Measurements from ENCODE around the gene ELOVL6.

ELOVL6 gene

DNA sequence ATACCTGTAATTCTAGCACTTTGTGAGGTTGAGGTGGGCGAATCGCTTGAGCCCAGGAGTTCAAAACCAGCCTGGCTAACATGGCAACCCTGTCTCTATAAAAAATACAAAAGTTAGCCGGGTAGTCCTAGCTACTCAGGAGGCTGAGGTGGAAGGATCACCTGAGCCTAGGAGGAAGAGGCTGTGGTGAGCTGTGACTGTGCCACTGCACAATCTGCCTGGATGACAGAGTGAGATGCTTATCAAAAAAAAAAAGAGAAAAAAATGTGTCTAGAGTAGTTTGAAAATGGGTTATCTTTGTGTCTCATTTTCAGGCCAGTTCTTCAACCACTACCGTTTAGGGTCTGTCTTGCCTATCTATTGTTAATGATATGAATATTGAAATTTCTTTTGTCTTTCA is 187.6 kb downstream of the ELOVL6 start:
- no peak overlapping the region for H3K4me3 ChIP-seq (ENCODE audit: low read length)
- no peak for TF ChIP-seq ZNF274 (IDR thresholded peaks at IDR 0.05; ENCODE audit: low read depth, low read length)

DNA sequence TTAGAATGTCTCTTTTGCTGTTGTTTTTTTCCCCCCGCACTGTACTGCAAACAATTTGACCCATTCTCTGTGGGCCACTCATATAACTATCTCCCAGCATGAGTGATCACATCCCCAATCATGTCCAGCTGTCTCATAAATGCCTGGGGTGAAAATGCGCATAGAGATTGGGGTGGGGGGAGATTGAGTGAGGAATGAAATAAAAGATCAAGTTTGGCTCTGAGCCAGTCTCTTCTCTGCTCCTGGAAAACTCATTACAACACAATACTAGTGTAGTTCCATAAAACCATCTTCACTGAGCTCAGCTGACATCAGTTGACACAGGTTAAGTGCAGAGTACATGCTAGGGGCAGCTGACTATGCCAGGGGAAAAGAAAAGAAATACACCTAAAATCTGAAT is 188.9 kb downstream of the ELOVL6 start:
- H3K4me3 ChIP-seq (ENCODE audit: low read length) = no peak overlapping the region
- TF ChIP-seq ZNF274 (IDR thresholded peaks at IDR 0.05; ENCODE audit: low read depth, low read length) = no peak

DNA sequence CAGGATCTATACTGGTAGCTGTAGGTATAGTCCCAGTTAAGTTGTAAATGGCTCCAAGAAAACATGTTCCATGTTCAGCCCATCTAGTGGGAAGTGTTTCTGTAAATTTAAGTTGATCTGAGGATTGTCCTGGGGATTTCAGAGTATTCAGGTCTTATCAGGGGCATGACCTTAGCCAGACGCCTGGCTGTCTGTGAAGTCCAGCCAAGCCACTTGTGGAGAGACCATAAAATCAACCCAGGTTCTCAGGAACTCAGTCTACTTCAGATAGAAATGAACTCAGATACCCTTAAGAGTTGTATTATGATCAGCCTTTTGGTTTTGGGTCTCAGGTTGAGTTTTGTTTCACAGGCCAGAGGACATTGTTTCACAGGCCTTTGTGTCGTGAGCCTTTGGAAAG is 189.9 kb downstream of the ELOVL6 start:
- no peak overlapping the region for H3K4me3 ChIP-seq (ENCODE audit: low read length)
- no peak for TF ChIP-seq ZNF274 (IDR thresholded peaks at IDR 0.05; ENCODE audit: low read depth, low read length)

DNA sequence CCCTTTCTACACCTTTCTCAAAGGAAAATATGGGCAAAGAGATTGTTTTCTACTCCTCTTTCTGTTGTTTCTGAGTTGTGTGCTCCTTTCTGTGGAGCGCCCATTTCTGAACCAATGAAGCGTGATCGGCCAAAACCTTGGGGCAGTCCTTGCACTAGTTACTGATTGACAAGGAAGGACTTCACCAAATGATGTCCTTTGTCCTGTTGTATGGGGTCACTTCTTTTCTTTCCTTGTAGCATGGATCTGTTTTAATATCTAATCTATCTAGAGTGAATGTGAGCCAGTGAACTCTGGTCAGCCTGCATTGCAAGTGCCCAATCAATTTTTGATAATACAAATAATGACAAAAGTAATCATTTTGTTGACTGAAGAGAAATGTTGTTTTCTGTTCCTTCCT is 191.2 kb downstream of the ELOVL6 start:
- no peak overlapping the region for H3K4me3 ChIP-seq (ENCODE audit: low read length)
- TF ChIP-seq ZNF274 (IDR thresholded peaks at IDR 0.05; ENCODE audit: low read depth, low read length) = no peak

DNA sequence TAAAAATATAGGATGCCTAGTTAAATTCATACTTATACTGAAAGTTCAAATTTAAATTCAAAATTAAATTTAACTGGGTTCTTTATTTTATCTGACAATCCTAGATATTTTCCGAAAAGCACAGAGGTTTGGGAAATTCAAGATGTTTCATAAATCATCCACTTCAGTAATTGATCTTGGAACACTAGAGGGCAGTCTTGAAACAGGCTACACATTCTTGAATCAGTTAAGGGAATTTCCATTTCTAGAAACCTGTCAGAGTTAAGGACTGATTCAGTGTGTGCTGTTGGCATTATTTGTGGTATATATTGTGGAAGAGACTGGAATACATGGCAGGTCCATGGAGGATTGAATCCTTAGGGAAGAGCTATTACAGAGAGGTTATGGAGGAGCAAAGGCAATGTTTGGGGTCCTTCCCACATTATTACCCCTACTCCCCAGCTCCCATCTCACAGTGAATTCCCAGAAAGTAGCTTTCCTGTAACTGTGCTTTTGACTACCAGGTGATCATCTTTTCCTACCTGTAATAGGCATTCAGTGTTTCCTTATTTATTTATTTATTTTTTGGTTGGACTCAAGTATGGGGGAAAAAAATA is 192.9 kb downstream of the ELOVL6 start:
- no peak for TF ChIP-seq ZNF274 (IDR thresholded peaks at IDR 0.05; ENCODE audit: low read depth, low read length)
- no peak overlapping the region for H3K4me3 ChIP-seq (ENCODE audit: low read length)

DNA sequence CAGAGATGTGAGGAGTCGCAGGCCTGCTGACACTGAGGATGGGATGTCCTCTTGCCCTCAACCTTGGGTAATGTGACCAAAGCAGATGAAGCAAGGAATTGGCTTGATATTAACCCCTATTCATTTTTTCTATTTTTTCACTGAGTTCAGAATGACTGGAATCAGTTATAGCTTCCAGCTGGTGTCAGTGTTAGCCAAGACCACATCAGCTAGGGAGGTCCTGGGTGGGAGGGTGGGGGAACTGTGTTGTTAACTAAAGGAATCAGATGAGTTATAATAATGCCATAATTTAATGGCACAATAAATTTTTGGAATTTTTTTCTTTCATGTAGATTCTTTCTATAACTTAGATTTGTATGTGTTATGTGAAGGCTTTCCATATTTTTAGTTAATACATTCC is 193.9 kb downstream of the ELOVL6 start:
- TF ChIP-seq ZNF274 (IDR thresholded peaks at IDR 0.05; ENCODE audit: low read depth, low read length) = no peak
- no peak overlapping the region for H3K4me3 ChIP-seq (ENCODE audit: low read length)

DNA sequence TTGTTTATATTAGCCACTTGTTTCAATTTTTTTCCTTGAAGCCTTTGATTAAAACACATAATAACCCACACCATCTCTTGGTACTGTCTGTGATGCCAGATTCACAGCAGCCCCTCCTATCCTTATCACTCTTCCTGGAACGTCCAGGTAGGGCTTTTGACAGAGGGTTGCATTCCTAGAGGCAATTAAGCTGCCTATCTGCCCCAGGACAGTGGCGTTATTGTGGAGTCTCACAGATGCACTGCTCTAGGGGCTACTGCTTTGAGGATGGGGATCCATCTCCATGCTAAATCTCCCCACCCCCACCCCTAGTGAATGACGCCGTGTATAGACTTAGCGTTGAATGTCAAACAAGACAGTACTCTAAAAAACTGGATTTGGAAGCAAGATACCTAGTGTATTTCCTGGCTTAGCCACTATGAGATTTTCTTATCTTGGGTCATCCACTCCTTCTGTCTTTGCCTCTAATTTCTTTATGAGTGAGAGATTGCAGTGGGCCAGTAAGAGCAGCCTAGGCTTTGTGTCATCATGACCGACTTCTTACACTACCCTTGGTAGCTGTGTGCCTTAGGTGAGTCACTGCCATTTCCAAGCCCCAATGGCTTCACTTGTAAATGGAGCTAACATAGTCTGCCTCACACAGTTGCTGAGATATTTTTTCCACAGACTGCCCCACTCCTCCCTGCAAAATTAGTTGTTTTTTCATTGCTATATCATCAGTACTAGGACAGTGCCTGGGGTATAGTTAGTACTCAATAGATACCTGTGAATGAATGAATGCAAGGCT is 194.8 kb downstream of the ELOVL6 start:
- no peak for TF ChIP-seq ZNF274 (IDR thresholded peaks at IDR 0.05; ENCODE audit: low read depth, low read length)

DNA sequence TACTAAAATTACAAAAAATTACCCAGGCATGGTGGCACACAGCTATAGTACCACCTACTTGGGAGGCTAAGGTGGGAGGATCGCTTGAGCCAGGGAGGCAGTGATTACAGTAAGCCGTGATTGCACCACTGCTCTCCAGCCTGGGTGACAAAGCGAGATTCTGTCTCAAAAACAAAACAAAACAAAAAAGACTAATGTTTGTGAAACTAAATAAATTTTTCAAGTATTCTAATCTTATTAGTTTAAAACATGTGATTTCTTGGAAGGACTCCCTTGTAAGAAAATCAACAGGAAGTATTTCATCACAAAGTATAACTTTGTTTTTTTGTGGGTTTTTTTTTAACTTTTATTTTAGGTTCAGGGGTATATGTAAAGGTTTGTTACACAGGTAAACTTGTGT is 196.1 kb downstream of the ELOVL6 start:
- no peak for TF ChIP-seq ZNF274 (IDR thresholded peaks at IDR 0.05; ENCODE audit: low read depth, low read length)

More for the DNA sequence above, 194.8 kb downstream of the ELOVL6 start:
- H3K4me3 ChIP-seq (ENCODE audit: low read length) = no peak overlapping the region

DNA sequence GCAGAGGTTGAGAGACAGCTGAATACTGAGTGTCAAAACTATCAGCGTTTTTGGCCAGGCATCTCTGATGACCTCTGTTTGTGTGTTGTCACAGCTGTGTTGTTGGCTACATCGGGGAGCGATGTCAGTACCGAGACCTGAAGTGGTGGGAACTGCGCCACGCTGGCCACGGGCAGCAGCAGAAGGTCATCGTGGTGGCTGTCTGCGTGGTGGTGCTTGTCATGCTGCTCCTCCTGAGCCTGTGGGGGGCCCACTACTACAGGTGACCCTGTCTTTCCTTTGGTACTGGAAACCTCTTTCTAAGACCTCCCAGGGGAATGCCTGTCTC is 198.9 kb downstream of the ELOVL6 start:
- H3K4me3 ChIP-seq (ENCODE audit: low read length) = no peak overlapping the region
- no peak for TF ChIP-seq ZNF274 (IDR thresholded peaks at IDR 0.05; ENCODE audit: low read depth, low read length)

More for the DNA sequence above, 196.1 kb downstream of the ELOVL6 start:
- H3K4me3 ChIP-seq (ENCODE audit: low read length) = no peak overlapping the region

DNA sequence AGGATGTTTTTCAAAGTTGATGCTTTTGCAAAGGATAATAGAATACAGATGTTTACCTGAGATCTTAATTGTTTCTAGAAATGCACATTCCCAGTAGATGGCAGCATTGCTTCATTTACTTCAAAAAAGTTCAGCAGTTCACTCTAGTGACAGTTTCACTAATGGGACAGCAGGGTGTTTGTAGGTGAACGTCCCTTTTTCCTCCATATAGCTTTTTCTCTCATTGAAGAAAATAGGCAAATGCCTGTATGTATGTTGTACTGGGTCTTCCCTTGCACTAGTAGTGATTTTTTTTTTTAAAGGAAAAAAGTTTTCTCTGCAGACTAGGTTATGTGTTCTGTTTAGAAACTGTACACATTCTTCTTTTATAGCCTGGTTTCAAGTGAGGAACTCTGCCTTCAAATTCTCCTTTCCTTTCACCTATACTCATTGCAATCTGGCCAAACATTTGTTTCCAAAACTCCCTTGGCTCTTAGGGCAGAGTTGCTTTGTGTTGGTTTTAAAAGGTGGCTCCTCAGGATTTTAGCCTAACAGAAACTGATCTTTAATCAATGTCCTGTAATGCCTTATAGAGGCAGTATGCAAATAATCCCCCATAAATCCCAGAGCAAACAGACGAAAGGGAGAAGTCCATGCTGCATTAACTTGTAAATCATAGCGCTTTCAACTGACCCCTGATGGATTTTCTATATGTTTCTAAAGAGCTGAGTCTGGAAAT is 199.4 kb downstream of the ELOVL6 start:
- no peak overlapping the region for H3K4me3 ChIP-seq (ENCODE audit: low read length)
- TF ChIP-seq ZNF274 (IDR thresholded peaks at IDR 0.05; ENCODE audit: low read depth, low read length) = no peak

DNA sequence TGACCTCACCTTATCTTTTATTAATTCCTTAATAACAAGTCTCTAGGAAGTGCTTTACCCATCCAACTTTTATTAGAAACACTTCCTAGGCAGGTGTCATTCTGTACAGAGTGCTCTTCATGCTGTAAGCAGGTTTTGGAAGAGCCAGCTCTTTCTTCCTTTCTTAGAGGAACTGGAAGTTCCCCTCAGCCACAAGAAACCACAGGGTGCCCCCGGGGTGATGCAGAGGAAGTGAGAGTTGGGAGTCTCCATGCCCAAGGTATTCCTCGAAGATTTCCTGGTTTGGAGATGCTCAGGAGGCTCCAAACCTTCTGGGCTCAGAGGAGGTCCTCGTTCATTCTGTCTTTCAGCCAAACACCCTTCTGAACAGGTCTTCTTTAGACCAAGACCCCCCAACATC is 201.9 kb downstream of the ELOVL6 start:
- no peak for TF ChIP-seq ZNF274 (IDR thresholded peaks at IDR 0.05; ENCODE audit: low read depth, low read length)
- H3K4me3 ChIP-seq (ENCODE audit: low read length) = no peak overlapping the region
